ENCODE results near the gene AHCTF1. TPM values are rescaled to one million over a fixed set of nuclear protein-coding genes. Genes with fewer than 3 reads are reported as not detected.

Gene AHCTF1
- total RNA-seq, 3 donors from 2014 or later (not counting 1 experiment from before 2014, with no cell fraction given), result 46.5 to 50.2 (median 47.4) TPM

- Histone ChIP-seq H3K4me3 (ENCODE audit: low read length) (no peak overlapping the region), H3K9me3 (ENCODE audit: control insufficient read depth, insufficient read depth, low read length) (no peaks in the 10 kb centered on the region), H3K4me1 (ENCODE audit: control insufficient read depth, insufficient read depth, low read length) (no peaks in the 10 kb centered on the region), H3K36me3 (ENCODE audit: control insufficient read depth, insufficient read depth, low read length) (peaks cover 60% of the 10 kb centered on the region), H3K27ac (ENCODE audit: low read length) (no peak overlapping the region), H3K27me3 (ENCODE audit: control insufficient read depth, insufficient read depth, low read length) (no peaks in the 10 kb centered on the region)
- no peaks in the 10 kb centered on the region for H3K9me3 Mint-ChIP-seq
- peaks cover 7 to 11% of the 10 kb centered on the region in 2 donors for H3K4me1 Mint-ChIP-seq
- H3K27me3 Mint-ChIP-seq (ENCODE audit: low read depth in 2 of 2), result no peaks in the 10 kb centered on the region
- intact Hi-C loops (cut with micrococcal nuclease), result no loop called here
- peak in 1 of 2 donors; percentile 60 for DNase-seq
- H3K27ac Mint-ChIP-seq, result peak overlapping the region in 1 of 2 donors; percentile 11
- peak in 1 of 3 donors; percentile 61 for ATAC-seq
- peak; percentile 29 for TF ChIP-seq CTCF (IDR thresholded peaks at IDR 0.05)
- 83% methylated on average over 1 of the region's 1 CpG for WGBS (ENCODE audit: insufficient coverage)
- H3K36me3 Mint-ChIP-seq, result peaks cover 7% of the 10 kb centered on the region
- H3K4me3 Mint-ChIP-seq, result no peak overlapping the region
Observed at GRCh38 chr1:246907472-246907871, 24.3 kb downstream of the AHCTF1 start.

GRCh38 chr1:246906833-246907232 is 24.9 kb downstream of the AHCTF1 start:
- intact Hi-C loops (cut with micrococcal nuclease), result no loop called here
- Histone ChIP-seq H3K27me3 (ENCODE audit: control insufficient read depth, insufficient read depth, low read length) (no peaks in the 10 kb centered on the region), H3K4me3 (ENCODE audit: low read length) (no peak overlapping the region), H3K4me1 (ENCODE audit: control insufficient read depth, insufficient read depth, low read length) (no peaks in the 10 kb centered on the region), H3K36me3 (ENCODE audit: control insufficient read depth, insufficient read depth, low read length) (peaks cover 66% of the 10 kb centered on the region), H3K27ac (ENCODE audit: low read length) (no peak overlapping the region), H3K9me3 (ENCODE audit: control insufficient read depth, insufficient read depth, low read length) (no peaks in the 10 kb centered on the region)
- DNase-seq, result no peak
- Mint-ChIP-seq H3K36me3 (peaks cover 13% of the 10 kb centered on the region), H3K9me3 (no peaks in the 10 kb centered on the region), H3K4me1 (peaks cover 7 to 11% of the 10 kb centered on the region in 2 donors), H3K27ac (no peak overlapping the region), H3K4me3 (no peak overlapping the region), H3K27me3 (ENCODE audit: low read depth in 2 of 2) (no peaks in the 10 kb centered on the region)
- TF ChIP-seq CTCF (IDR thresholded peaks at IDR 0.05), result no peak
- 83% methylated on average over 1 of the region's 1 CpG for WGBS (ENCODE audit: insufficient coverage)
- ATAC-seq, result no peak

- H3K27me3 Mint-ChIP-seq (ENCODE audit: low read depth in 2 of 2), result no peaks in the 10 kb centered on the region
- H3K27me3 ChIP-seq (ENCODE audit: control insufficient read depth, insufficient read depth, low read length), result no peaks in the 10 kb centered on the region
- ATAC-seq, result no peak
- no peak overlapping the region for H3K4me3 Mint-ChIP-seq
- no peak for DNase-seq
- H3K4me1 Mint-ChIP-seq, result peaks cover 0 to 5% of the 10 kb centered on the region in 2 donors
- peaks cover 84% of the 10 kb centered on the region for H3K36me3 ChIP-seq (ENCODE audit: control insufficient read depth, insufficient read depth, low read length)
- intact Hi-C loops (cut with micrococcal nuclease), result no loop called here
- no peak overlapping the region for H3K27ac Mint-ChIP-seq
- no peaks in the 10 kb centered on the region for H3K9me3 Mint-ChIP-seq
- H3K27ac ChIP-seq (ENCODE audit: low read length), result no peak overlapping the region
- H3K4me1 ChIP-seq (ENCODE audit: control insufficient read depth, insufficient read depth, low read length), result no peaks in the 10 kb centered on the region
- TF ChIP-seq CTCF (IDR thresholded peaks at IDR 0.05), result no peak
- 99% methylated on average over 5 of the region's 5 CpGs for WGBS (ENCODE audit: insufficient coverage)
- H3K9me3 ChIP-seq (ENCODE audit: control insufficient read depth, insufficient read depth, low read length), result no peaks in the 10 kb centered on the region
- H3K4me3 ChIP-seq (ENCODE audit: low read length), result no peak overlapping the region
- H3K36me3 Mint-ChIP-seq, result peaks cover 28% of the 10 kb centered on the region
Observed at GRCh38 chr1:246901874-246902273, 29.9 kb downstream of the AHCTF1 start.

GRCh38 chr1:246897302-246897701 is 34.4 kb downstream of the AHCTF1 start:
- ATAC-seq (no peak), DNase-seq (no peak)
- no peaks in the 10 kb centered on the region for H3K9me3 Mint-ChIP-seq
- no peak overlapping the region for H3K27ac Mint-ChIP-seq
- Histone ChIP-seq H3K9me3 (ENCODE audit: control insufficient read depth, insufficient read depth, low read length) (no peaks in the 10 kb centered on the region), H3K36me3 (ENCODE audit: control insufficient read depth, insufficient read depth, low read length) (peaks cover 82% of the 10 kb centered on the region), H3K27ac (ENCODE audit: low read length) (no peak overlapping the region), H3K4me3 (ENCODE audit: low read length) (no peak overlapping the region), H3K4me1 (ENCODE audit: control insufficient read depth, insufficient read depth, low read length) (no peaks in the 10 kb centered on the region), H3K27me3 (ENCODE audit: control insufficient read depth, insufficient read depth, low read length) (no peaks in the 10 kb centered on the region)
- H3K4me3 Mint-ChIP-seq, result no peak overlapping the region
- WGBS (ENCODE audit: insufficient coverage), result 100% methylated on average over 4 of the region's 5 CpGs
- H3K27me3 Mint-ChIP-seq (ENCODE audit: low read depth in 2 of 2), result no peaks in the 10 kb centered on the region
- no peaks in the 10 kb centered on the region for H3K4me1 Mint-ChIP-seq
- peaks cover 40% of the 10 kb centered on the region for H3K36me3 Mint-ChIP-seq
- intact Hi-C loops (cut with micrococcal nuclease), result no loop called here
- TF ChIP-seq CTCF (IDR thresholded peaks at IDR 0.05), result no peak
